Spinal cord (tissue), 10 donors: Measurements from ENCODE around the gene EAPP. TPM values are rescaled to one million over a fixed set of nuclear protein-coding genes. Genes with fewer than 3 reads are reported as not detected.
"Not testable (repeated sequence)": the region's sequence is repeated elsewhere in the genome, so short reads cannot be mapped to it uniquely, and the experiment has no call there.

Experiments
- DNase-seq, 6 donors: peaks; one replicate each; pipeline versions ENCODE4 v3.0.0 to v3.0.0-alpha.2; 2013 to 2015; ENCODE audit warnings: low spot score in 6 of 6, low read depth in 4 of 6
- H3K27ac ChIP-seq: one replicate; pipeline ENCODE4 v1.5.1; 2013; ENCODE audit warnings: low read depth, low read length, control low read depth
- H3K27me3 ChIP-seq: one replicate; pipeline ENCODE4 v1.6.1; 2013; ENCODE audit warnings: low read length; ENCODE audit not compliant: control insufficient read depth, insufficient read depth
- H3K36me3 ChIP-seq: one replicate; pipeline ENCODE4 v1.6.1; 2013; ENCODE audit warnings: low read length; ENCODE audit not compliant: control insufficient read depth, insufficient read depth
- H3K4me1 ChIP-seq: one replicate; pipeline ENCODE4 v1.6.1; 2013; ENCODE audit warnings: low read length; ENCODE audit not compliant: control insufficient read depth, insufficient read depth
- H3K4me3 ChIP-seq: one replicate; pipeline ENCODE4 v1.5.1; 2013; ENCODE audit warnings: low read depth, low read length, control low read depth
- H3K9me3 ChIP-seq: one replicate; pipeline ENCODE4 v1.6.1; 2013; ENCODE audit warnings: low read length; ENCODE audit not compliant: control insufficient read depth, insufficient read depth
- WGBS: methylation state at CpG from one replicate; pipeline ENCODE4 v1.1.5; 2013; ENCODE audit warnings: missing lambda C conversion rate; ENCODE audit not compliant: insufficient coverage; 5-methylcytosine and 5-hydroxymethylcytosine counted together
- polyA plus RNA-seq, 2 donors: library from polyadenylated mRNA; unstranded; fragments of 120-200 nt; gene quantifications; one replicate each; pipeline ENCODE4 v1.2.1, GENCODE V29; 2013; ENCODE audit not compliant: insufficient read length in 2 of 2
- total RNA-seq, 2 donors: library from RNA; depleted of rRNA in 1 of 2; stranded (reverse); fragments of 120-200 nt in 1 of 2; fragments of >200 nt in 1 of 2; gene quantifications; one replicate each; pipeline versions ENCODE4 v1.2.3 to v1.2.4, GENCODE V29; 2013 to 2014
- donor health status: healthy.

EAPP gene
- total and polyA plus RNA-seq, 4 donors: 48.3 to 69.9 (median 60.5) TPM

GRCh38 chr14:34520304-34520970, 19.1 kb downstream of the EAPP start:
- not testable (repeated sequence) for H3K4me1 ChIP-seq, H3K27me3 ChIP-seq, H3K4me3 ChIP-seq, DNase-seq, H3K9me3 ChIP-seq, H3K27ac ChIP-seq
- WGBS: 98% methylated on average over 4 of the region's 7 CpGs
- H3K36me3 ChIP-seq: peaks cover 58% of the 10 kb centered on the region

- Histone ChIP-seq H3K27ac (no peak overlapping the region), H3K27me3 (no peaks in the 10 kb centered on the region)
- 92% methylated on average over 3 of the region's 11 CpGs for WGBS
These were observed 31.6 kb downstream of the EAPP start for GRCh38 chr14:34507884-34508283.

DNA sequence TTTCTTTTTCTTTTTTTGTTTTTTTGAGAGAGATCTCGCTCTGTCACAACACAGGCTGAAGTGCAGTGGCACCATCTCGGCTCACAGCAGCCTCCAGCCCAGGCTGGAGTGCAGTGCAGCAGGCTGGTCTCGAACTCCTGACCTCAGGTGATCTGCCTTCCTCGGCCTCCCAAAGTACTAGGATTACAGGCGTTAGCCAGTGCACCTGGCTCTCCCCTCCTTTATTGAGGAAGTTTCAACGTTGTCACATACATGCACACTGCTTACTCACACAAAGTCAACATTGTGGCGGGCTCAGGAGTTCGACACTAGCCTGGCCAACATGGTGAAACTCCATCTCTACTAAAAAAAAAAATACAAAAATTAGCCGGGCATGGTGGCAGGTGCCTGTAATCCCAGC, 32.0 kb downstream of the EAPP start:
- Histone ChIP-seq H3K27me3 (no peaks in the 10 kb centered on the region), H3K4me1 (no peaks in the 10 kb centered on the region), H3K9me3 (no peaks in the 10 kb centered on the region), H3K4me3 (no peak overlapping the region), H3K36me3 (no peaks in the 10 kb centered on the region), H3K27ac (no peak overlapping the region)
- DNase-seq: no peak
- WGBS: 100% methylated on average over 4 of the region's 9 CpGs

More at GRCh38 chr14:34507884-34508283, 31.6 kb downstream of the EAPP start:
- Histone ChIP-seq H3K4me3 (no peak overlapping the region), H3K4me1 (no peaks in the 10 kb centered on the region), H3K36me3 (no peaks in the 10 kb centered on the region), H3K9me3 (no peaks in the 10 kb centered on the region)
- DNase-seq: no peak

DNA sequence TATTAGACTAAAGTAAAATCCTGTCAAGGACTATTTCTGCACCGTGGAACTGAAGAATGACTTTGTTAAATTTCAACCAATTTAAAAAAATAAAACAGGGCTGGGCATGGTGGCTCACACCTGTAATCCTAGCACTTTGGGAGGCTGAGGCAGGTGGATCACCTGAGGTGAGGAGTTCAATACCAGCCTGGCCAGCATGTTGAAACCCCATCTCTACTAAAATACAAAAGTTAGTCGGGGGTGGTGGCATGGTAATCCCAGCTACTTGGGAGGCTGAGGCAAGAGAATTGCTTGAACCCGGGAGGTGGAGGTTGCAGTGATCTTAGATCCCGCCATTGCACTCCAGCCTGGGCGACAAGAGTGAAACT, 34.4 kb downstream of the EAPP start:
- not testable (repeated sequence) for DNase-seq, H3K36me3 ChIP-seq, H3K4me1 ChIP-seq, H3K9me3 ChIP-seq, H3K27ac ChIP-seq, H3K27me3 ChIP-seq, H3K4me3 ChIP-seq
- no CpG with 5 or more reads among the region's 5 CpGs for WGBS

DNA sequence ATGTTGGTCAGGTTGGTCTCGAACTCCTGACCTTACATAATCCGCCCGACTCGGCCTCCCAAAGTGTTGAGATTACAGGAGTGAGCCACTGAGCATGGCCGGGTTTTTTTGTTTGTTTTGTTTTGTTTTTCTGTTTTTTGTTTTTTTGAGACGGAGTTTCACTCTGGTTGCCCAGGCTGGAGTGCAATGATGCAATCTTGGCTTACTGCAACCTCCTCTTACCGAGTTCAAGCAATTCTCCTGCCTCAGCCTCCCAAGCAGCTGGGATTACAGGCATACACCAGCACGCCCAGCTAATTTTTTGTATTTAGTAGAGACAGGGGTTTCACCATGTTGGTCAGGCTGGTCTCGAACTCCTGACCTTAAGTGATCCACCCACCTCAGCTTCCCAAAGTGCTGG, 35.5 kb downstream of the EAPP start:
- H3K36me3 ChIP-seq, DNase-seq, H3K9me3 ChIP-seq, H3K4me3 ChIP-seq, H3K27me3 ChIP-seq, H3K4me1 ChIP-seq, H3K27ac ChIP-seq: not testable (repeated sequence)
- 84% methylated on average over 7 of the region's 9 CpGs for WGBS

DNA sequence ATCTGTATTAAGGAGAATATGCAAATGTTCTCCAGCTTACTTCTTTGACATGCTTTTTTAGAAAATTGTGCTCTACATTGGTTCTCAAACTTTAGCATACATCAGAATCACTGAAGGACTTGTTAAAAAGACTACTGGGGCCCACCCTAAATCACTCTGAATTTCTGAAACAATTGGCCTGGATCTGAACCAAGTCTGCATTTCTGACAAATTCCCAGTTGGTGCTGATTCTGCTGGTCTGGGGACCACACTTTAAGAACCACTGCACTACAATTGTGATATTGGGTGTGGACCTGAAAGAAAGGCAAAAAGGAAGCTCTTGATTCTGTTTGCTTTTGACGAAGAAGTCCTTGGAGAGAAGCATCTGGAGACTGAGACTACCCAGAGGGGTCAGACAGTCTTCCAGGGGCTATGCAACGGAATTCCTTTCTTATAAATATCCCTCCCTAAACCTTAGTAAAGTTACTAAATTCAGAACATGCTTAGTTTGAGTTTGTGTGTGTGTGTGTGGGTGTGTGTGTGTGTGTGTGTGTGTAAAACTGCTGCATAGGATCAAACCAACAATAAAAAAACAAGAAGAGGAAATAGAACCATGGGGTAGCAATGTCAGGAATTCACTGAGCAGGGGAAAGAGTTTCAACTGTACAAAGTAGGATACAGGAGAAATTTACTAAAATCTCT, 36.8 kb downstream of the EAPP start:
- H3K4me1 ChIP-seq: peaks cover 3% of the 10 kb centered on the region
- H3K9me3 ChIP-seq: no peaks in the 10 kb centered on the region
- H3K4me3 ChIP-seq: no peak overlapping the region
- no CpG with 5 or more reads among the region's 2 CpGs for WGBS
- H3K27me3 ChIP-seq: no peaks in the 10 kb centered on the region
- DNase-seq: peak in 1 of 6 donors; percentile 4
- H3K27ac ChIP-seq: no peak overlapping the region
- no peaks in the 10 kb centered on the region for H3K36me3 ChIP-seq

- WGBS: no CpG with 5 or more reads among the region's 2 CpGs
- H3K9me3 ChIP-seq: no peaks in the 10 kb centered on the region
- H3K4me3 ChIP-seq: no peak overlapping the region
- DNase-seq: no peak
- no peaks in the 10 kb centered on the region for H3K36me3 ChIP-seq
- H3K27me3 ChIP-seq: no peaks in the 10 kb centered on the region
- H3K4me1 ChIP-seq: peaks cover 7% of the 10 kb centered on the region
- H3K27ac ChIP-seq: no peak overlapping the region
These were observed 37.5 kb downstream of the EAPP start for GRCh38 chr14:34502001-34502400.

- WGBS: 93% methylated on average over 2 of the region's 5 CpGs
- H3K27me3 ChIP-seq: no peaks in the 10 kb centered on the region
- peaks cover 13% of the 10 kb centered on the region for H3K4me1 ChIP-seq
- no peaks in the 10 kb centered on the region for H3K9me3 ChIP-seq
- no peak overlapping the region for H3K4me3 ChIP-seq
- H3K36me3 ChIP-seq: no peaks in the 10 kb centered on the region
- DNase-seq: no peak
- no peak overlapping the region for H3K27ac ChIP-seq
These were observed 38.4 kb downstream of the EAPP start for GRCh38 chr14:34501004-34501580.

DNA sequence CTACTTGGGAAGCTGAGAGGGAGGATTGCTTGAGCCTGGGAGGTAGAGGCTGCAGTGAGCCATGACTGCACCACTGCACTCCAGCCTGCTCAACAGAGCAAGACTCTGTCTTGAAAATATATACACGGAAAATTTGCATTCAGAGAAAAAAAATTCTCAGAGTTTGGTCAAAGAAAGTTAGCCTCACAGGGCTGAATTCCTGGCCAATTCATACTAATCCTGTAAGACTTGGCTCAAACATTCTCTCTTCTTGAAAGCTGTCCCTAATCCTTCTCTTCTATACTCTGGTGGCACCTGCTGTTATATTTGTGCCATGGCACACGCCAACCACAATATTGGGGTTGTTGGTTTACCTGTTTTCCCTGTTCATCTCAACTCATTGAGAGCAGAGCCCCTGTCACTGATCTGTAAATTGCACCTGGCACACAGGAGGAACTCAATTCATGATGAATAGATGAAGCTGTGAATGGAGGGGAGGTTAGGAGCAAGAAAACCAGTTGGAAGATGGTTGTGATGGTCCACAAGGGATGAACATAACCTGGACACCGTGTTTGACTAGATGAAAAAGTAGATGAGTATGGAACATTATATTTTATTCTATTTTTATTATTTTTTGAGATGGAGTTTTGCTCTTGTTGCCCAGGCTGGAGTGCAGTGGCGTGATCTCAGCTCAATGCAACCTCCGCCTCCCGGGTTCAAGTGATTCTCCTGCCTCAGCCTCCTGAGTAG, 40.7 kb downstream of the EAPP start:
- peak in 2 of 6 donors; percentile 16 to 24 for DNase-seq
- H3K27me3 ChIP-seq: no peaks in the 10 kb centered on the region
- H3K27ac ChIP-seq: no peak overlapping the region
- no peak overlapping the region for H3K4me3 ChIP-seq
- H3K36me3 ChIP-seq: no peaks in the 10 kb centered on the region
- 94% methylated on average over 4 of the region's 6 CpGs for WGBS
- H3K9me3 ChIP-seq: no peaks in the 10 kb centered on the region
- H3K4me1 ChIP-seq: peaks cover 13% of the 10 kb centered on the region
